ENCODE results near the gene KCNE2.

- peak; percentile 62 for TF ChIP-seq CTCF (IDR thresholded peaks at IDR 0.05)
- no peak for TF ChIP-seq ZFX (IDR thresholded peaks at IDR 0.05; ENCODE audit: borderline replicate concordance)
These were observed 1.7 kb upstream of the KCNE2 start for GRCh38 chr21:34362136-34362444.
